Putamen (tissue), 1 donor: ENCODE results near the gene GOLGA8J.
"Not testable (repeated sequence)": the region's sequence is repeated elsewhere in the genome, so short reads cannot be mapped to it uniquely, and the experiment has no call there.

Experiments used
- DNase-seq: peaks from one replicate; pipeline ENCODE4 v3.0.0-alpha.2; 2016; ENCODE audit warnings: low spot score

Gene GOLGA8J

GRCh38 chr15:30080816-30081215 is 1.9 kb upstream of the GOLGA8J start:
- not testable (repeated sequence) for DNase-seq

GRCh38 chr15:30097827-30098226 is 15.1 kb downstream of the GOLGA8J start:
- not testable (repeated sequence) for DNase-seq

GRCh38 chr15:30102890-30103289 is 20.1 kb downstream of the GOLGA8J start:
- not testable (repeated sequence) for DNase-seq

GRCh38 chr15:30103941-30104507 is 21.3 kb downstream of the GOLGA8J start:
- not testable (repeated sequence) for DNase-seq

- not testable (repeated sequence) for DNase-seq
These were observed 27.8 kb downstream of the GOLGA8J start for GRCh38 chr15:30110591-30110990.

GRCh38 chr15:30130066-30130465 is 47.3 kb downstream of the GOLGA8J start:
- not testable (repeated sequence) for DNase-seq

GRCh38 chr15:30134751-30135150 is 52.0 kb downstream of the GOLGA8J start, which contains the start of gene GOLGA8T:
TSS of gene GOLGA8T (plus strand) at chr15:30135051. CDS start at chr15:30135149, 98 bp downstream.
- DNase-seq = not testable (repeated sequence)
